GM12891 (cell line): ENCODE measurements around the gene DNAJB12.

Experiments
- POLR2A ChIP-seq: IDR thresholded peaks from 2 replicates; pipeline ENCODE4 v1.6.1; 2011; ENCODE audit warnings: low read depth, low read length, control low read depth
- POLR2AphosphoS5 ChIP-seq: IDR thresholded peaks from 2 replicates; pipeline ENCODE4 v1.6.1; 2011; ENCODE audit warnings: low read depth, low read length, control low read depth
- SPI1 ChIP-seq: IDR thresholded peaks from 2 replicates; pipeline ENCODE4 v1.6.1; 2011; ENCODE audit warnings: low read depth, low read length, control low read depth
- TAF1 ChIP-seq: IDR thresholded peaks from 2 replicates; pipeline ENCODE4 v1.6.1; 2011; ENCODE audit warnings: low read depth, low read length, control low read depth

- TF ChIP-seq POLR2A: no peak
- TF ChIP-seq TAF1: no peak
- TF ChIP-seq SPI1: no peak
- TF ChIP-seq POLR2AphosphoS5: no peak
Observed at GRCh38 chr10:72312865-72313391, 41.8 kb downstream of the DNAJB12 start.
